SK-N-SH (cell line): ENCODE data around the gene PNLDC1. TPM values are rescaled to one million over a fixed set of nuclear protein-coding genes. Genes with fewer than 3 reads are reported as not detected.

ENCODE experiments used
- CTCF ChIA-PET: fragments of 300-600, 350-600 bp; formaldehyde crosslinking; extraction: SDS; loops from one replicate; lab custom pipeline; 2021; lab: Yijun Ruan, JAX
- POLR2A ChIA-PET: fragments of 350-600 bp; sonication (Branson Sonifier 250); formaldehyde crosslinking; extraction: SDS; loops from one replicate; lab custom pipeline; 2020; ENCODE audit warnings: antibody characterized with exemption, inconsistent platforms; lab: Yijun Ruan, JAX
- DNase-seq: peaks from one replicate; pipeline ENCODE4 v3.0.0; 2012
- H2AFZ ChIP-seq: fragments of 200-600 bp; sonication (generic); 2 replicates; pipeline ENCODE4 v1.8.1; 2016; ENCODE audit warnings: antibody characterized with exemption, mild to moderate bottlenecking, low read depth
- H3F3A ChIP-seq: fragments of 200-600 bp; sonication (generic); replicated peaks from 2 replicates; pipeline ENCODE3; 2016; ENCODE audit warnings: antibody characterized with exemption, mild to moderate bottlenecking; ENCODE audit not compliant: insufficient read depth
- H3K27ac ChIP-seq, 2 experiments: fragments of 200-500 bp in 1 of 2; fragments of 200-600 bp in 1 of 2; sonication (Bioruptor generic) in 1 of 2; sonication (generic), shearing (Covaris generic) in 1 of 2; 2 replicates each; pipeline versions ENCODE4 v1.5.1 to v1.6.1; 2014 to 2016; ENCODE audit warnings: low read depth in 2 of 2, inconsistent platforms in 1 of 2, low read length in 1 of 2, mild to moderate bottlenecking in 1 of 2, mixed read lengths in 1 of 2
- H3K27me3 ChIP-seq: fragments of 200-600 bp; sonication (generic), shearing (Covaris generic); 2 replicates; pipeline ENCODE4 v1.6.1; 2016; ENCODE audit warnings: mixed run types; ENCODE audit not compliant: insufficient read depth
- H3K36me3 ChIP-seq, 2 experiments: fragments of 200-500 bp in 1 of 2; fragments of 200-600 bp in 1 of 2; sonication (Bioruptor generic) in 1 of 2; sonication (generic) in 1 of 2; replicated peaks in 1 of 2; 2 replicates each; pipeline versions ENCODE3 to v1.5.1; 2014 to 2016; ENCODE audit warnings: low read length in 1 of 2, mild to moderate bottlenecking in 1 of 2; ENCODE audit not compliant: insufficient read depth in 2 of 2, control insufficient read depth in 1 of 2
- H3K4me1 ChIP-seq, 2 experiments: fragments of 200-500 bp in 1 of 2; fragments of 200-600 bp in 1 of 2; sonication (Bioruptor generic) in 1 of 2; sonication (generic), shearing (Covaris generic) in 1 of 2; 2 replicates each; pipeline versions ENCODE4 v1.5.1 to v1.6.1; 2014 to 2016; ENCODE audit warnings: low read depth in 1 of 2, low read length in 1 of 2, mixed run types in 1 of 2; ENCODE audit not compliant: insufficient read depth in 2 of 2, control insufficient read depth in 1 of 2
- H3K4me2 ChIP-seq: fragments of 200-600 bp; sonication (generic), shearing (Covaris generic); 2 replicates; pipeline ENCODE4 v1.6.1; 2017; ENCODE audit warnings: mixed run types
- H3K4me3 ChIP-seq, 2 experiments: fragments of 200-500 bp in 1 of 2; fragments of 200-600 bp in 1 of 2; sonication (Bioruptor generic) in 1 of 2; sonication (generic), shearing (Covaris generic) in 1 of 2; 2 replicates each; pipeline versions ENCODE4 v1.5.1 to v1.8.1; 2014 to 2016; ENCODE audit warnings: low read depth in 2 of 2, inconsistent platforms in 1 of 2, low read length in 1 of 2, mild to moderate bottlenecking in 1 of 2, mixed read lengths in 1 of 2, moderate library complexity in 1 of 2
- H3K79me2 ChIP-seq: fragments of 200-600 bp; sonication (generic); 2 replicates; pipeline ENCODE4 v1.8.1; 2017; ENCODE audit warnings: mild to moderate bottlenecking; ENCODE audit not compliant: insufficient read depth
- H3K9ac ChIP-seq: fragments of 200-600 bp; sonication (generic); 2 replicates; pipeline ENCODE4 v1.6.1; 2017; ENCODE audit warnings: mixed run types
- H3K9me2 ChIP-seq: fragments of 200-600 bp; sonication (generic); 2 replicates; pipeline ENCODE4 v1.6.1; 2017; ENCODE audit warnings: mixed run types
- H3K9me3 ChIP-seq: fragments of 200-600 bp; sonication (generic); 2 replicates; pipeline ENCODE4 v1.6.1; 2017; ENCODE audit warnings: mixed run types, mild to moderate bottlenecking, moderate library complexity
- H4K20me1 ChIP-seq: fragments of 200-600 bp; sonication (generic); 2 replicates; pipeline ENCODE4 v1.6.1; 2017; ENCODE audit warnings: mild to moderate bottlenecking, mixed run types; ENCODE audit not compliant: insufficient read depth
- CHD2 ChIP-seq: fragments of 150-350 bp; IDR thresholded peaks from 2 replicates; pipeline ENCODE4 v1.6.1; 2018; ENCODE audit warnings: low read length; ENCODE audit not compliant: partially characterized antibody
- EP300 ChIP-seq, 2 experiments: IDR thresholded peaks; 2 replicates each; pipeline versions ENCODE4 v1.4.0 to v1.6.1; 2012; ENCODE audit warnings: borderline replicate concordance in 1 of 2, low read depth in 1 of 2, low read length in 1 of 2
- EZH2phosphoT487 ChIP-seq: fragments of 200-600 bp; sonication (generic); IDR thresholded peaks from 2 replicates; pipeline ENCODE4 v1.6.1; 2017; ENCODE audit warnings: low read depth, mixed run types, mild to moderate bottlenecking, antibody characterized with exemption, moderate library complexity, borderline replicate concordance
- FOXJ3 ChIP-seq: sonication (generic); formaldehyde crosslinking; IDR thresholded peaks from 2 replicates; pipeline ENCODE4 v1.5.1; 2020; ENCODE audit warnings: mild to moderate bottlenecking, missing genetic modification reagents
- FOXM1 ChIP-seq: IDR thresholded peaks from 2 replicates; pipeline ENCODE4 v1.4.0; 2012; ENCODE audit warnings: low read depth, mild to moderate bottlenecking
- GABPA ChIP-seq: IDR thresholded peaks from 2 replicates; pipeline ENCODE4 v1.4.0; 2012; ENCODE audit warnings: low read depth, mild to moderate bottlenecking
- GATA2 ChIP-seq: sonication (generic); formaldehyde crosslinking; IDR thresholded peaks from 2 replicates; pipeline ENCODE4 v1.5.0; 2020; ENCODE audit warnings: mild to moderate bottlenecking, missing genetic modification reagents
- JUND ChIP-seq: IDR thresholded peaks from 2 replicates; pipeline ENCODE4 v1.4.0; 2012
- MXI1 ChIP-seq: IDR thresholded peaks from 2 replicates; pipeline ENCODE4 v1.6.1; 2012; ENCODE audit warnings: mild to moderate bottlenecking, low read depth, low read length, improper control_type of control experiment
- NFIC ChIP-seq: IDR thresholded peaks from 2 replicates; pipeline ENCODE4 v1.4.0; 2012; ENCODE audit warnings: borderline replicate concordance
- RAD21 ChIP-seq: IDR thresholded peaks from 2 replicates; pipeline ENCODE4 v1.6.1; 2012; ENCODE audit warnings: mild to moderate bottlenecking, low read length
- RCOR1 ChIP-seq: fragments of 150-350 bp; IDR thresholded peaks from 2 replicates; pipeline ENCODE4 v1.6.1; 2017; ENCODE audit warnings: antibody characterized with exemption, low read length
- RFX5 ChIP-seq: IDR thresholded peaks from 2 replicates; pipeline ENCODE4 v1.6.1; 2012; ENCODE audit warnings: mild to moderate bottlenecking, improper control_type of control experiment, low read length
- TCF12 ChIP-seq: IDR thresholded peaks from 2 replicates; pipeline ENCODE4 v1.4.0; 2012
- YY1 ChIP-seq: IDR thresholded peaks from 2 replicates; pipeline ENCODE4 v1.4.0; 2012; ENCODE audit warnings: low read depth, mild to moderate bottlenecking
- WGBS: methylation state at CpG from one replicate; pipeline ENCODE4 v1.1.6; 2017; ENCODE audit warnings: low lambda C conversion rate; 5-methylcytosine and 5-hydroxymethylcytosine counted together
- polyA plus RNA-seq, 3 experiments: library from polyadenylated mRNA; depleted of rRNA; stranded (reverse); fragments of >200 nt; gene quantifications; 2 replicates each; pipeline ENCODE4 v1.2.3, GENCODE V29; 2012
- TF ChIP-seq, protein P1 (sequence below): IDR thresholded peaks from 2 replicates; pipeline ENCODE4 v1.4.0; 2012; ENCODE audit warnings: low read depth, borderline replicate concordance
- TF ChIP-seq, protein P2 (sequence below): fragments of 150-350 bp; IDR thresholded peaks from 2 replicates; pipeline ENCODE4 v1.6.1; 2017; ENCODE audit warnings: antibody characterized with exemption, low read length, low read depth, borderline replicate concordance
- TF ChIP-seq, protein P3 (sequence below): fragments of 150-350 bp; IDR thresholded peaks from 2 replicates; pipeline ENCODE4 v1.6.1; 2016; ENCODE audit warnings: mild to moderate bottlenecking, low read depth, low read length
- TF ChIP-seq, protein P4 (sequence below): fragments of 200-600 bp; sonication (generic); IDR thresholded peaks from 2 replicates; pipeline ENCODE4 v1.6.1; 2017; ENCODE audit warnings: antibody characterized with exemption, mild to moderate bottlenecking, moderate library complexity
- TF ChIP-seq, protein P5 (sequence below): IDR thresholded peaks from 2 replicates; pipeline ENCODE4 v1.4.0; 2012; ENCODE audit warnings: low read depth, borderline replicate concordance

Gene PNLDC1
- polyA plus RNA-seq, 1 of the 3 experiments (the other 2 are of a cell fraction), result not detected

DNA sequence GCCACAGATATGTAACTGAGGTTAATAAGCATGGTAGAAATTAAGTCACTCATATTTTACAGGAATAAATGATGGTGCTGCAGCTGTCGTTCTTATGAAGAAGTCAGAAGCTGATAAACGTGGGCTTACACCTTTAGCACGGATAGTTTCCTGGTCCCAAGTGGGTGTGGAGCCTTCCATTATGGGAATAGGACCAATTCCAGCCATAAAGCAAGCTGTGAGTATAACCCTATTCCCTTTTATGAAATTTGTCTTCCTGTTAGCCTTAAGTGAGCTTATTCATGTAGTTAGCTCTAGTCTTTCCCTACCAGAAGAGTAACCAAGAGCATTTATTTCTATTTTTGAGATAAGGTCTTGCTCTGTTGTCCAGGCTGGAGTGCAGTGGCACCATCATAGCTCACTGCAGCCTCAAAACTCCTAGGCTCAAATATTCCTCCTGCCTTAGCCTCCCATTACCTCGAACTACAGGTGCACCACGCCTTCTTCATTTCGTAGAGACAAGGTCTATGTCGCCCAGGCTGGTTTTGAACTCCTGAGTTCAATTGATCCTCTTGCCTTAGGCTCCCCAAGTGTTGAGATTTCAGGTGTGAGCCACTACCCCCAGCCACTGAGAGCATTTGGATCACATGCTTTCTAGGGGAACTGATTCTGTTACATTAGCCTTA, 22.7 kb upstream of the PNLDC1 start:
- Histone ChIP-seq H3K9ac (no peak overlapping the region), H3K4me1 (no peaks in the 10 kb centered on the region; a peak in 1 of 4 replicates), H3K9me3 (no peaks in the 10 kb centered on the region), H2AFZ (no peak overlapping the region), H3K9me2 (no peaks in the 10 kb centered on the region), H3F3A (peaks cover 39% of the 10 kb centered on the region), H3K36me3 (peaks cover 62 to 68% of the 10 kb centered on the region in 2 experiments), H3K4me3 (no peak overlapping the region), H3K79me2 (peaks cover 18% of the 10 kb centered on the region; the same call in 1 of the 2 replicates), H3K4me2 (no peak overlapping the region), H3K27ac (no peak overlapping the region), H4K20me1 (peaks cover 3% of the 10 kb centered on the region), H3K27me3 (no peaks in the 10 kb centered on the region)
- DNase-seq, result no peak
- TF ChIP-seq RFX5 (no peak), FOXJ3 (CRISPR knock-in tag) (no peak), RCOR1 (no peak), FOXM1 (no peak), CHD2 (no peak), GATA2 (no peak), JUND (no peak), MXI1 (no peak), NFIC (no peak)
- TF ChIP-seq, protein P1, sequence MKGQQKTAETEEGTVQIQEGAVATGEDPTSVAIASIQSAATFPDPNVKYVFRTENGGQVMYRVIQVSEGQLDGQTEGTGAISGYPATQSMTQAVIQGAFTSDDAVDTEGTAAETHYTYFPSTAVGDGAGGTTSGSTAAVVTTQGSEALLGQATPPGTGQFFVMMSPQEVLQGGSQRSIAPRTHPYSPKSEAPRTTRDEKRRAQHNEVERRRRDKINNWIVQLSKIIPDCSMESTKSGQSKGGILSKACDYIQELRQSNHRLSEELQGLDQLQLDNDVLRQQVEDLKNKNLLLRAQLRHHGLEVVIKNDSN, result no peak
- TF ChIP-seq, protein P2, sequence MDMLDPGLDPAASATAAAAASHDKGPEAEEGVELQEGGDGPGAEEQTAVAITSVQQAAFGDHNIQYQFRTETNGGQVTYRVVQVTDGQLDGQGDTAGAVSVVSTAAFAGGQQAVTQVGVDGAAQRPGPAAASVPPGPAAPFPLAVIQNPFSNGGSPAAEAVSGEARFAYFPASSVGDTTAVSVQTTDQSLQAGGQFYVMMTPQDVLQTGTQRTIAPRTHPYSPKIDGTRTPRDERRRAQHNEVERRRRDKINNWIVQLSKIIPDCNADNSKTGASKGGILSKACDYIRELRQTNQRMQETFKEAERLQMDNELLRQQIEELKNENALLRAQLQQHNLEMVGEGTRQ, result no peak
- CTCF ChIA-PET, result interaction anchor here (1.1 kb wide), 1 partner anchor 300 kb away, joined by 3 read pairs; no protein-coding TSS in a partner anchor
- WGBS, result 84% methylated on average over 7 of the region's 7 CpGs
- POLR2A ChIA-PET, result no interaction called here

DNA sequence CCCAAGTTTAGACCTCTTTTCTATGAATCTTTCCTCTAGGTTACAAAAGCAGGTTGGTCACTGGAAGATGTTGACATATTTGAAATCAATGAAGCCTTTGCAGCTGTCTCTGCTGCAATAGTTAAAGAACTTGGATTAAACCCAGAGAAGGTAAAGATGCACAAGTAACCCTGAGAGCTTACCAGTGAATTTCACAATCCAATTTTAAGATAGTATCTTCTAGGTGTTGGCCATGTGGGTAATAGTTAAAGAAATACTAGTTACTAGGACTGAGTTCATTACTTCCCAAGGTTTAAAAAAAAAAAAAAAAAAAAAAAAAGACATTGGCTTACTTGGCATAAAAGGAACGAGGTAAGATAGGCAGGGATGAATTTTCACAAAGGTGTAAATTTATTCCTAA, 21.9 kb upstream of the PNLDC1 start:
- Histone ChIP-seq H3K4me1 (no peaks in the 10 kb centered on the region; a peak in 1 of 4 replicates), H3F3A (peaks cover 43% of the 10 kb centered on the region), H3K27me3 (no peaks in the 10 kb centered on the region), H4K20me1 (peaks cover 3% of the 10 kb centered on the region), H3K27ac (no peak overlapping the region), H3K36me3 (peaks cover 62 to 75% of the 10 kb centered on the region in 2 experiments), H3K79me2 (peaks cover 25% of the 10 kb centered on the region; the same call in 1 of the 2 replicates), H3K4me2 (no peak overlapping the region), H3K9me3 (no peaks in the 10 kb centered on the region), H3K9me2 (no peaks in the 10 kb centered on the region), H3K4me3 (no peak overlapping the region), H2AFZ (no peak overlapping the region), H3K9ac (no peak overlapping the region)
- TF ChIP-seq CHD2 (no peak), EZH2phosphoT487 (no peak), NFIC (no peak), YY1 (no peak), GABPA (no peak), RCOR1 (no peak), EP300 (IDR thresholded peaks at IDR 0.05; ENCODE audit: borderline replicate concordance in 1 of 2, low read depth in 1 of 2, low read length in 1 of 2) (no peak), FOXM1 (no peak), RFX5 (no peak), FOXJ3 (CRISPR knock-in tag) (no peak), RAD21 (no peak), TCF12 (no peak)
- TF ChIP-seq, protein P3, sequence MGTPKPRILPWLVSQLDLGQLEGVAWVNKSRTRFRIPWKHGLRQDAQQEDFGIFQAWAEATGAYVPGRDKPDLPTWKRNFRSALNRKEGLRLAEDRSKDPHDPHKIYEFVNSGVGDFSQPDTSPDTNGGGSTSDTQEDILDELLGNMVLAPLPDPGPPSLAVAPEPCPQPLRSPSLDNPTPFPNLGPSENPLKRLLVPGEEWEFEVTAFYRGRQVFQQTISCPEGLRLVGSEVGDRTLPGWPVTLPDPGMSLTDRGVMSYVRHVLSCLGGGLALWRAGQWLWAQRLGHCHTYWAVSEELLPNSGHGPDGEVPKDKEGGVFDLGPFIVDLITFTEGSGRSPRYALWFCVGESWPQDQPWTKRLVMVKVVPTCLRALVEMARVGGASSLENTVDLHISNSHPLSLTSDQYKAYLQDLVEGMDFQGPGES, result no peak
- TF ChIP-seq, protein P4, sequence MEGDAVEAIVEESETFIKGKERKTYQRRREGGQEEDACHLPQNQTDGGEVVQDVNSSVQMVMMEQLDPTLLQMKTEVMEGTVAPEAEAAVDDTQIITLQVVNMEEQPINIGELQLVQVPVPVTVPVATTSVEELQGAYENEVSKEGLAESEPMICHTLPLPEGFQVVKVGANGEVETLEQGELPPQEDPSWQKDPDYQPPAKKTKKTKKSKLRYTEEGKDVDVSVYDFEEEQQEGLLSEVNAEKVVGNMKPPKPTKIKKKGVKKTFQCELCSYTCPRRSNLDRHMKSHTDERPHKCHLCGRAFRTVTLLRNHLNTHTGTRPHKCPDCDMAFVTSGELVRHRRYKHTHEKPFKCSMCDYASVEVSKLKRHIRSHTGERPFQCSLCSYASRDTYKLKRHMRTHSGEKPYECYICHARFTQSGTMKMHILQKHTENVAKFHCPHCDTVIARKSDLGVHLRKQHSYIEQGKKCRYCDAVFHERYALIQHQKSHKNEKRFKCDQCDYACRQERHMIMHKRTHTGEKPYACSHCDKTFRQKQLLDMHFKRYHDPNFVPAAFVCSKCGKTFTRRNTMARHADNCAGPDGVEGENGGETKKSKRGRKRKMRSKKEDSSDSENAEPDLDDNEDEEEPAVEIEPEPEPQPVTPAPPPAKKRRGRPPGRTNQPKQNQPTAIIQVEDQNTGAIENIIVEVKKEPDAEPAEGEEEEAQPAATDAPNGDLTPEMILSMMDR, result no peak
- TF ChIP-seq, protein P5, sequence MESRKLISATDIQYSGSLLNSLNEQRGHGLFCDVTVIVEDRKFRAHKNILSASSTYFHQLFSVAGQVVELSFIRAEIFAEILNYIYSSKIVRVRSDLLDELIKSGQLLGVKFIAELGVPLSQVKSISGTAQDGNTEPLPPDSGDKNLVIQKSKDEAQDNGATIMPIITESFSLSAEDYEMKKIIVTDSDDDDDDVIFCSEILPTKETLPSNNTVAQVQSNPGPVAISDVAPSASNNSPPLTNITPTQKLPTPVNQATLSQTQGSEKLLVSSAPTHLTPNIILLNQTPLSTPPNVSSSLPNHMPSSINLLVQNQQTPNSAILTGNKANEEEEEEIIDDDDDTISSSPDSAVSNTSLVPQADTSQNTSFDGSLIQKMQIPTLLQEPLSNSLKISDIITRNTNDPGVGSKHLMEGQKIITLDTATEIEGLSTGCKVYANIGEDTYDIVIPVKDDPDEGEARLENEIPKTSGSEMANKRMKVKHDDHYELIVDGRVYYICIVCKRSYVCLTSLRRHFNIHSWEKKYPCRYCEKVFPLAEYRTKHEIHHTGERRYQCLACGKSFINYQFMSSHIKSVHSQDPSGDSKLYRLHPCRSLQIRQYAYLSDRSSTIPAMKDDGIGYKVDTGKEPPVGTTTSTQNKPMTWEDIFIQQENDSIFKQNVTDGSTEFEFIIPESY, result no peak
- POLR2A ChIA-PET, result no interaction called here
- DNase-seq, result no peak
- CTCF ChIA-PET, result no interaction called here
- WGBS, result 91% methylated on average over 1 of the region's 1 CpG
